GM19099 (cell line): ENCODE measurements around the gene ZBTB48.

Experiments used
- POLR2A ChIP-seq: IDR thresholded peaks from 3 replicates; pipeline ENCODE4 v1.6.1; 2011; ENCODE audit warnings: low read depth; ENCODE audit not compliant: insufficient read length; ENCODE audit errors: extremely low read depth

Gene ZBTB48

DNA sequence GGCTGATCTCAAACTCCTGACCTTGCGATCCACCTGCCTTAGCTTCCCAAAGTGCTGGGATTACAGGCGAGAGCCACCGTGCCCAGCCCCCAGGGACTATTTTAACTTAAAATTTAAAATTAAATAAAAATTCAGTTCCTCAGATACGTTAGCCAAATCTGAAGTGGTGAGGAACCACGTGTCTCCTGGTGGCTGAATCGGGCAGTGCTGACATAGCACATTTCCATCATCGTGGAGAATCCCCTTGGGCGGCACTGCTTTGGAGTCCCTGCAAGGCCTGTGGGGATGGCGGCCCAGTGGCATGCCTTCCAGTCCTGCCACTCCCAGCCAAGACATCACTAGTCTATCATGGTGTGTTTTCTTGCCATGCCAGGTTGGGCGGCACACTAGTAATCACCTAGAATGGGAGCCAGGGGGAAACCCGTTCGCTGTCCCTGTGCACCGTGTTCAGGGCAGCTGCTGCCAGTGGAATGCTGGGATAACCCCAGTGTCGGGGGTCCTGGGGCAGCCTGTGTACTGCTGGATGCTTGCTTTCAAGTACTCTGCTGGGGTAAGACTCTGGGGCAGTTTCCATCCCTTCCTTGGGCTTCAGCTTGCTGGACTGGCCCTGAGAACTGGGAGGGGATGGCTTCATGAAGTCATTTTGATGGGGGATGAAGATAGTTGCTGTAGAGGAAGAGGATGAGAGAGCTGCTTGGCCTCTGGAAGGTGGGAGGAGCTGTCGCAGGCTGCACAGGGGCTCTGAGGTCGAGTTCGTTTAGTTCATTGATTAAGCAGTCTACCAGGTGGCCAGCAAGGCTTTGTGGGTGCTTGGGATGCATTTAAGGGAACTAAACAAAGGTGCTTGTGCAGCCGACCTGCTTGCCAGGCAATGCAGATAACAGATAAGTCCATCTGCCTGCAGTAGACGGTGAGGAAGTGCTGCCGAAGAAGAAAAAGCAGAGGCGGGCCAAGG, 4.6 kb downstream of the ZBTB48 start:
- TF ChIP-seq POLR2A: no peak

DNA sequence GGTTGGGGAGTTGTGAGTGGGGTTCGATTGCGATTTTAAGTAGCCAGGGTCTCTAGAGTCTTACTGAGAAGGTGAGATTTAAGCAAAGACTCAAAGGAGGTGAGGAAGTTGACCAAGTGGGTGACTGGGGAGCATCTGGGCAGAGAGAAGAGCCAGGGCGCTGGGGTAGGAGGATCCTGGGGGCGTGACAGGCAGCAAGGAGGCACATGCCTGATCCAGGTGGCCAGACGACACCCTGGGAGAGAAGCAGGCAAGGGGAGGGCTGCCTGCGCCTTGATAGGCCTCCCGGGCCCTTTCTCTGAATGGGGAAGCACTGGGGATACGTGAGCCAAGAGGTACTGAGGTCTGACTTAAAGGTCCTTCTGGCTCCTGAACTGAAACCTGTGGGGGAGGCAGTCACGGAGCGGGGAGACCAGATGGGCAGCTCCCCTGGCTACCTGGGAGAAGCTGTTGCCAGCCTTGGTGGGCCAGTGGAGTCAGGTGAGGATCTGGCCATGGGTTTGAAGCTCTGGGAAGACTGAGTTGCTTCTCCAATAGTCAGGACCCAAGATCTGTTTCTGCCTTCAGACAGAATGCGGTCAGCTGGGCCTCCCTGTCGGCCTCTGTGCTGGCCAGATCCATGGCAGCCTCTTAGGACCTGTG, 5.4 kb downstream of the ZBTB48 start:
- no peak for TF ChIP-seq POLR2A

- TF ChIP-seq POLR2A: no peak
Measured at GRCh38 chr1:6585841-6586240, 6.0 kb downstream of the ZBTB48 start.

GRCh38 chr1:6586404-6586816, 6.6 kb downstream of the ZBTB48 start:
- TF ChIP-seq POLR2A: no peak

DNA sequence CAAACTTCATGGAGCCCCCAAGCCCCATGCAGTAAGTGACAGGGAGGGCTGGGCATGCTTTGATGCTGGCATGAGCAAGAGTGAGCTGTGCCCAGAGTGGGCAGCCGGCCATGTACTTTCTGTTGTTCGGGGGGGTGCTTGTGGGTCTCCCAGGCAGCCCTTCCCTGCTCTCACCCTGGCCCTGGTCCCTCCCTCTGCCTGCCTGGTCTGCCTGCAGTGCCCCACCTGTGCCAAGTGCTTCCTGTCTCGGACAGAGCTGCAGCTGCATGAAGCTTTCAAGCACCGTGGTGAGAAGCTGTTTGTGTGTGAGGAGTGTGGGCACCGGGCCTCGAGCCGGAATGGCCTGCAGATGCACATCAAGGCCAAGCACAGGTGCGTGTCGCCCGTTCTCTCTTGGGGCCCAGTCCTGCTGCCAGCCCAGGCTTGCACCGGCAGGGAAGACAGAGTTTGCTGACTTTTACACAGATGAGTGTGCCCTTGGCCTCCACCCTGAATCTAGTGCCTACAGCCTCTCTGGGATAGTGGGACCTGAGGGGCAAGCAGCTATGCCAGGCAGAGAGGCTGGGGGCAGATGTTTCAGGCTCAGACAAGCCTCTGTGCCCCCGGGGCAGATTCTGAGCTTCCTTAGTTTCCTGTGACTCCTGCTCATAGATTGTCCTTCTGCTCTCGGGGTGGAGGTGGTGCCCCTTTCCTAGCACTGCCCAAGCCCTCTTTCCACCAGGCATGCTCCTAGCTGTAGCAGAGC, 7.6 kb downstream of the ZBTB48 start:
- no peak for TF ChIP-seq POLR2A

DNA sequence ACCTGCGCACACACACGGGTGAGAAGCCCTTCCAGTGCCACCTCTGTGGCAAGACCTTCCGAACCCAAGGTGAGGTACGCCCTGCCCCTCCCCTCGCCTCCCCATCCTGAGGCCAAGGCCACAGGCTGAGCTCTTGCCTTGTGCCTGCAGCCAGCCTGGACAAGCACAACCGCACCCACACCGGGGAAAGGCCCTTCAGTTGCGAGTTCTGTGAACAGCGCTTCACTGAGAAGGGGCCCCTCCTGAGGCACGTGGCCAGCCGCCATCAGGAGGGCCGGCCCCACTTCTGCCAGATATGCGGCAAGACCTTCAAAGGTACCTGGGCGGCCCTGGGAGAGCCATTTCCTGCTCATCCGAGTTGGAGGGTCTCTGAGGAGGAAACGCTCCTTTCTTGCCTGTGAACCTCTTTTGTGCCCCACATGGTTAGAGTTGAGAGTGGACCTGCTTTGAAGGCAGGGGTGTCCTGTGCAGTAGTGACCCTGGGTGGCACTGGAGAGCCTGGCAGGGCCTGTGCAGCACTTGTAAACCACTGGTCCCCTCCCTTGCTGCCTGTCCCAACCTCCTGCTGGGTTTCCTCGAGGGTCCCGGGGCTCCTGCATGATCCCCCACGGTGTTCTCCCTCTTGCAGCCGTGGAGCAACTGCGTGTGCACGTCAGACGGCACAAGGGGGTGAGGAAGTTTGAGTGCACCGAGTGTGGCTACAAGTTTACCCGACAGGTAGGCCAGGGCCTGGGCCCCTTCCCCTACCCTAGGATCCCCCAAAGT, 8.5 kb downstream of the ZBTB48 start:
- TF ChIP-seq POLR2A: no peak

- TF ChIP-seq POLR2A: no peak
Measured at GRCh38 chr1:6588893-6589520, 9.2 kb downstream of the ZBTB48 start.

GRCh38 chr1:6590046-6590445, 10.3 kb downstream of the ZBTB48 start:
- no peak for TF ChIP-seq POLR2A

- no peak for TF ChIP-seq POLR2A
Measured at GRCh38 chr1:6591222-6591621, 11.4 kb downstream of the ZBTB48 start.

- no peak for TF ChIP-seq POLR2A
Measured at GRCh38 chr1:6591644-6592043, 11.8 kb downstream of the ZBTB48 start.

- no peak for TF ChIP-seq POLR2A
Measured at GRCh38 chr1:6592441-6592840, 12.6 kb downstream of the ZBTB48 start.

DNA sequence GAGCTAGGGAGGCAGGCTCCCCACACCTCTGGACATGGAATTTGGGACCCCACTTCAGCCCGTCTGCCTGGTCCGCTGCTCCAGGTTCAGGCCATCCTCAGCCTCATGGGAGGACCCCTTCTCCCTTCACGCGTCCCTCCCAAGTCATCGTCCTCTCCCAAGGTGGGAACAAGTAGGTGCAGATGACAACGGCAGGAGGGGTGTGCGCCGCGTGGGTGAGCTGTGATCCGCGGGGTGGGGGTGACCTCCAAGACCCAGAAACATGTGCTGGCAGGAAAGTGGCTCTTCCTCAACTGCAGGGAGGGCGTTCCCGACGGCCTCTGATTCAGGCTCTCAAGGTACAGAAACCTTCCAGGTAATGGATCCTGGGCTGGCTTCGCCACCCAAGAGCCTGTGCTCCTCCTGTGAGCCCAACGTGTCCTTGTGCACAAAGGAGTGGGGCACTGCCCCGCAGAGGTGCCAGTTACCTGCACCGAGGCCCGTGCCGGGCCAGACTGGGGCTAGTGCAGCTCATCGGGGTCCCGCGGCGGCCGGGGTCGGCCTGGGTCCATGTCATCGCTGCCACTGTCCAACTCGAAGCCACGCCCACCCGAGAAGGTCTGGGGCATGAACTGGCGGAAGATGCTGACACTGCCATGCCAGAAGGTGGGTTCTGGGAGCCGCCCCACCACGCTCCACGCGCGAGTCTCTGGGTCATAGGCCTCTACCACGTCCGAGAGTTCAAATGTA, 13.2 kb downstream of the ZBTB48 start:
- TF ChIP-seq POLR2A: no peak

DNA sequence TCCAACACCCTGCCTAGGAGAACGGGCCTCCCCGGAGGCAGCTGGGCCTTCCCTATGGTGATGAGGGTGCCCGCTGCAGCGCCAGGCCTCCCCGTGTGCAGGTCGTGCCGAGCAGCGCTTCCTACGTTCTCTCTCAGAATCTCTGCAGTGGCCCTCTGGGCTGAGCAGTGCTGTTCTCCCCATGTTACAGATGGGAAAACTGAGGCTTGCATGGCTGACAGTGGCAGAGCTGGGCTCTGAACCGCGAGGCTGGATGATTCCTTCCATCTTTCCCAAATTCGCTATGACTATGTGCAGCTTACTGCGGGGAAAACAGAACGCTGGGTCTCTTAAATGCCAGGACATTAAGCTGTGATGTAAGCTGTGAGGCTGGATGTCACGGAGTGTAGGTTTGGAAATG, 14.0 kb downstream of the ZBTB48 start:
- TF ChIP-seq POLR2A: no peak
